Kidney epithelial cell (primary cell): ENCODE results near the gene UBE3D. TPM values are rescaled to one million over a fixed set of nuclear protein-coding genes. Genes with fewer than 3 reads are reported as not detected.

Source experiments
- DNase-seq: peaks from one replicate; pipeline ENCODE4 v3.0.0-alpha.2; 2010; ENCODE audit warnings: low read depth
- H3K27me3 ChIP-seq: 2 replicates; pipeline ENCODE4 v1.6.0; 2011; ENCODE audit warnings: low read length; ENCODE audit not compliant: control insufficient read depth, insufficient read depth
- H3K36me3 ChIP-seq: 2 replicates; pipeline ENCODE4 v1.5.1; 2011; ENCODE audit warnings: low read length; ENCODE audit not compliant: control insufficient read depth, insufficient read depth
- H3K4me3 ChIP-seq: 2 replicates; pipeline ENCODE4 v1.5.1; 2011; ENCODE audit warnings: low read depth, mild to moderate bottlenecking, control low read depth, low read length
- total RNA-seq: library from RNA; depleted of rRNA; stranded (reverse); fragments of >200 nt; gene quantifications from 2 replicates; pipeline ENCODE4 v1.2.3, GENCODE V29; 2015
- TF ChIP-seq, protein P1 (sequence below): IDR thresholded peaks from 2 replicates; pipeline ENCODE4 v1.5.1; 2011; ENCODE audit warnings: mild to moderate bottlenecking, moderate library complexity, low read length, control low read depth, inconsistent platforms; ENCODE audit not compliant: insufficient read depth, poor library complexity, severe bottlenecking

Gene UBE3D
- total RNA-seq, 1 donor from 2014 or later: 11.6 TPM

DNA sequence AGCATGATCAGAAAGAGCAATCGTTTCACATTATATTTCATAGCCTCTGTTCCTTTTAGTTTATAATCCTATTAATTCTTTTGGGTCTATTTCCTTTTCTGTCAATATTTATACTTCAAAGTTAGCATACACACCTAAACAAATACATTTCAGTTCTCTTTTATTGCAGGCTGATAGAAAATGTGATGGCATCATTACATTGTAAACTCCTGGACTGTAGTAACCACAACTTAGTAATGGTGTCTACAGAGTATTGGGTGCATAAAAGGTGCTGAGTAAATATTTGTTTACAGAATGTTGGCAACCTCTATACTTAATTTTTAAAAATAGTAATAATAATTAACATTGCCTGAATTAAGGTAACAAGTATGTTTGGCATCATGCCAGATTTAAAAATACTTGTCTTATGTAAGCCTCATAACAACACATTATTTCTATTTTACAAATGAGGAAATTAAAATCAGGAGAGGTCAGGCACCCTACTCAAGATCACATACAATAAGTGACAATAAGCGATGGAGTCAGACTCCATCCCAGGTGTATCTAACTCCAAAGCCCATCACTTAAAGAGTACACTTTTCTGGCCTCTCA, 195.0 kb downstream of the UBE3D start:
- TF ChIP-seq, protein P1, sequence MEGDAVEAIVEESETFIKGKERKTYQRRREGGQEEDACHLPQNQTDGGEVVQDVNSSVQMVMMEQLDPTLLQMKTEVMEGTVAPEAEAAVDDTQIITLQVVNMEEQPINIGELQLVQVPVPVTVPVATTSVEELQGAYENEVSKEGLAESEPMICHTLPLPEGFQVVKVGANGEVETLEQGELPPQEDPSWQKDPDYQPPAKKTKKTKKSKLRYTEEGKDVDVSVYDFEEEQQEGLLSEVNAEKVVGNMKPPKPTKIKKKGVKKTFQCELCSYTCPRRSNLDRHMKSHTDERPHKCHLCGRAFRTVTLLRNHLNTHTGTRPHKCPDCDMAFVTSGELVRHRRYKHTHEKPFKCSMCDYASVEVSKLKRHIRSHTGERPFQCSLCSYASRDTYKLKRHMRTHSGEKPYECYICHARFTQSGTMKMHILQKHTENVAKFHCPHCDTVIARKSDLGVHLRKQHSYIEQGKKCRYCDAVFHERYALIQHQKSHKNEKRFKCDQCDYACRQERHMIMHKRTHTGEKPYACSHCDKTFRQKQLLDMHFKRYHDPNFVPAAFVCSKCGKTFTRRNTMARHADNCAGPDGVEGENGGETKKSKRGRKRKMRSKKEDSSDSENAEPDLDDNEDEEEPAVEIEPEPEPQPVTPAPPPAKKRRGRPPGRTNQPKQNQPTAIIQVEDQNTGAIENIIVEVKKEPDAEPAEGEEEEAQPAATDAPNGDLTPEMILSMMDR: no peak
- H3K4me3 ChIP-seq: no peak overlapping the region
- no peaks in the 10 kb centered on the region for H3K36me3 ChIP-seq
- H3K27me3 ChIP-seq: no peaks in the 10 kb centered on the region
- no peak for DNase-seq

DNA sequence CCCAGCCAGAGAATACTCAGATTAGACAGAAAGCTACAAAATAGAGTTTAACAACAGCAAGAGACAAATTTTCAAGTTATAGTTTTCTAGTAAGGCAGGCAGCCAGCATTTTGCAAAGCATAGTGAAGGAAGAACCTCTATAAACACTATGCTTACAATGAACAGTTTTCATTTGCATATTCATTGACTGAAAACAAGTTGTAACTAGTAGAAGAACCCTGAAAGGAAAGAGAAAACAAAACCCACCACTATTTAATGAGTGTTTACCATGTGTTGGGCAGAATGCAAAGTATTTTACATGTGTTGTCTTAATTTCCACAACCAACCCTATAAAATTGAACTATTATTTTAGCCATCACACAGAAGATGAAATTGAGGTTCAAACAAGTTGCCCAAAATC, 196.1 kb downstream of the UBE3D start:
- no peak for DNase-seq
- Histone ChIP-seq H3K4me3 (no peak overlapping the region), H3K36me3 (no peaks in the 10 kb centered on the region), H3K27me3 (no peaks in the 10 kb centered on the region)
- TF ChIP-seq, protein P1: no peak

DNA sequence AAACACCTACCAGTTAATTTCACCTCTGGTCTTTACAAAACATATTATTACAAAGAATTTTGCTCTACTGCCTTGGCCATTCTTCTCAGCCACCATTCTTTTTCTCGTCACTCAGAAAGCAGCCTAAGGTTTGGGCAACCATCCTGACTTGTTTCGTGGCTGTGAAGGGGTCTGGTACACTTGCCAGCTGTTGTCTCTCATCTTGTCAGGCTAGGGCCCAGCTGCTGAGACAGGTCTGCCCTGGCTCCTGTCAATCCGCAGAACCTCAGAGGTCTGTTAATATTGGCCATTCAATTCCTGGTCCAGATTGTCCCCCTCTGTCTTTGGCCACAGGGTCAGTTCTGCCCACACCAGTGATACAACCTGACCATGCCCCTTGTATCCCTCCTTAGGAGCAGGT, 197.7 kb downstream of the UBE3D start:
- no peaks in the 10 kb centered on the region for H3K36me3 ChIP-seq
- no peaks in the 10 kb centered on the region for H3K27me3 ChIP-seq
- H3K4me3 ChIP-seq: no peak overlapping the region
- no peak for DNase-seq
- TF ChIP-seq, protein P1: no peak

DNA sequence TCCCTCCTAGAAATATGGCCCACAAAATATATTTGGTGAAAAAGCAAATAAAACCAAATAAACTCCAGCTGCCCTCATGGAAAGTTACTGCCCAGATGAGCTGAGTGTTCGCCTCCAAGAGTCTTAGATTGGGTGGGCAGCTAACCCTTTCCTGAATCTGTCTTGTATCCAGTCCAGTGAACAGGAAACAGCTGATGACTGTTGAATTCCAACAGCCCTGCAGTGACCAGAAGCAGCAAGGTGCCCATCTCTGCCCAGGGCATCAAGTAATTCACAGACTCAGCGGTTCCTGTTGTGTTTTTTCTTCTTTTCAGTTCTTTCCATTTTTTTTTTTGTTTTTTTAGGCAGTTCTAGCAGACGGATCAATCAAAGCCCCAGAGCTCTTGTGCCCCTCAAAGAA, 199.2 kb downstream of the UBE3D start:
- no peak for DNase-seq
- Histone ChIP-seq H3K36me3 (no peaks in the 10 kb centered on the region), H3K27me3 (no peaks in the 10 kb centered on the region), H3K4me3 (no peak overlapping the region)
- TF ChIP-seq, protein P1: no peak

DNA sequence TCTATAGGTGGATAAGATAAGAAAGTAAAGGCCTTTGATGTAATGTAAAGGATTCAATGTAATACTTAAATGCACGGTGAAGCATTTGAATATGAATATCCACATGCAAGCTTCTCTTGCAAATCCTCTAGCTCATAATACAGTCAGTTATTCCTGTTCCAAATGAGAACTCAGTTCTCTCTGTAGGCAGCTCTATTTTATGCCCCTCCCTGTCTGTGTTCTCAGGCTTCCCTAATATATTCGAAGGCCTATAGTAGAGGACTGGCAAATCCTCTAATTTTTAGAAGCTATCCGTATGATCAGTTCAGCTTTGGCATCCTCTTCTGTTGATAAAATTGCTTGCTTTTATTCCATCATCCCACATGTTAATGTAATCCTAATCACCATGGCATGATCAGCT, 200.2 kb downstream of the UBE3D start:
- no peak for DNase-seq
- TF ChIP-seq, protein P1: no peak
- H3K27me3 ChIP-seq: no peaks in the 10 kb centered on the region
- no peaks in the 10 kb centered on the region for H3K36me3 ChIP-seq
- H3K4me3 ChIP-seq: no peak overlapping the region

DNA sequence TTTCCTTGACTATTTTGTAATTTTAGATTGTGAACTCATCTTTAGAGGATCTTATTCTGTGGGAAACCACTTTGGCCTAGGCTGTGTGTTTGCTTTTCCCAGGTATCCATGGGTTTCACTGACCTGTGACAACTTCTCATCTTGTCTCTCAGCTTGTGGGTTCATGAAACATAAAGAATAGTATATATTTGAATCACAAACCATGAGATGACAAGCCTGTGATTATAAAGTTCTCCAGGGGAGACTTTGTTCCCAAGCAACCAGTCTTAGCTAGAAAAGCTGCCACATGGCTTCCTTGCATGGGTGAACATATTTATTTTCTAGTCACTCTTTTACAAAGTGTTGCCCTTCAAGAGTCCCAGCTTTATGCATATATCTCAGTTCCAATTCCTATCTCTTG, 201.9 kb downstream of the UBE3D start:
- H3K4me3 ChIP-seq: no peak overlapping the region
- TF ChIP-seq, protein P1: no peak
- no peaks in the 10 kb centered on the region for H3K27me3 ChIP-seq
- H3K36me3 ChIP-seq: no peaks in the 10 kb centered on the region
- no peak for DNase-seq
